PC-3 (cell line): ENCODE data around the gene RNF4. TPM values are rescaled to one million over a fixed set of nuclear protein-coding genes. Genes with fewer than 3 reads are reported as not detected.

Experiments used
- ATAC-seq: fragments of 200-7000 bp; cut with Tn5 transposase; 2 replicates; pipeline ENCODE4 v1.9.1; 2020; ENCODE audit warnings: mild to moderate bottlenecking, moderate library complexity
- BruUV-seq: library from RNA; stranded (reverse); fragments of 400-500 nt; replicated peaks from 2 replicates; lab custom pipeline; 2021; lab: Mats Ljungman, UMichigan
- CTCF ChIA-PET: fragments of 300-600 bp; sonication (Branson Sonifier 250); formaldehyde crosslinking; loops from one replicate; lab custom pipeline; 2022; ENCODE audit warnings: antibody characterized with exemption; lab: Charles Lee
- POLR2A ChIA-PET: fragments of 300-600 bp; sonication (Branson Sonifier 250); formaldehyde crosslinking; loops from one replicate; lab custom pipeline; 2022; ENCODE audit warnings: antibody characterized with exemption; ENCODE audit not compliant: unreplicated experiment; lab: Charles Lee
- DNase-seq: peaks from one replicate; pipeline ENCODE4 v3.0.0-alpha.2; 2015
- H2AFZ ChIP-seq: fragments of 300-600 bp; sonication (generic); 2 replicates; pipeline ENCODE4 v1.6.0; 2016; ENCODE audit warnings: antibody characterized with exemption, low read length
- H3F3A ChIP-seq: fragments of 300-600 bp; sonication (generic); one replicate; pipeline ENCODE4 v1.6.0; 2017; ENCODE audit warnings: antibody characterized with exemption, low read length, control low read depth, mild to moderate bottlenecking; ENCODE audit not compliant: unreplicated experiment
- H3K27ac ChIP-seq: fragments of 300-600 bp; sonication (generic); 2 replicates; pipeline ENCODE4 v1.5.1; 2016; ENCODE audit warnings: mild to moderate bottlenecking, low read length
- H3K27me3 ChIP-seq: fragments of 300-600 bp; sonication (generic); 2 replicates; pipeline ENCODE4 v1.6.1; 2016; ENCODE audit warnings: low read length, mixed read lengths
- H3K36me3 ChIP-seq: fragments of 300-600 bp; sonication (generic); 2 replicates; pipeline ENCODE4 v1.6.1; 2016; ENCODE audit warnings: low read depth, mixed run types, low read length, mixed read lengths
- H3K4me1 ChIP-seq: fragments of 300-600 bp; sonication (generic); 2 replicates; pipeline ENCODE4 v1.5.1; 2016; ENCODE audit warnings: low read length; ENCODE audit not compliant: insufficient read depth
- H3K4me2 ChIP-seq: fragments of 300-600 bp; sonication (generic); 2 replicates; pipeline ENCODE4 v1.6.0; 2016; ENCODE audit warnings: low read length
- H3K4me3 ChIP-seq: fragments of 300-600 bp; sonication (generic); 2 replicates; pipeline ENCODE4 v1.5.1; 2016; ENCODE audit warnings: mild to moderate bottlenecking, low read length, mixed read lengths
- H3K79me2 ChIP-seq: fragments of 300-600 bp; sonication (generic); 2 replicates; pipeline ENCODE4 v1.6.1; 2017; ENCODE audit warnings: low read length, mixed read lengths
- H3K9ac ChIP-seq: fragments of 300-600 bp; sonication (generic); 2 replicates; pipeline ENCODE4 v1.6.0; 2016; ENCODE audit warnings: mild to moderate bottlenecking, low read length
- H3K9me2 ChIP-seq: fragments of 300-600 bp; sonication (generic); replicated peaks from 2 replicates; pipeline ENCODE4 v1.6.1; 2016; ENCODE audit warnings: mixed run types, low read length, mixed read lengths
- H3K9me3 ChIP-seq: fragments of 300-600 bp; sonication (generic); 2 replicates; pipeline ENCODE4 v1.6.1; 2016; ENCODE audit warnings: low read length, mixed read lengths
- H4K20me1 ChIP-seq: fragments of 300-600 bp; sonication (generic); 2 replicates; pipeline ENCODE4 v1.6.1; 2016; ENCODE audit warnings: low read length, mixed read lengths
- EZH2 ChIP-seq: fragments of 300-600 bp; sonication (generic); IDR thresholded peaks from one replicate; pipeline ENCODE4 v1.6.1; 2017; ENCODE audit warnings: antibody characterized with exemption, mild to moderate bottlenecking, low read length; ENCODE audit not compliant: unreplicated experiment
- EZH2phosphoT487 ChIP-seq: fragments of 300-600 bp; sonication (generic); IDR thresholded peaks from 2 replicates; pipeline ENCODE4 v1.6.1; 2018; ENCODE audit warnings: mild to moderate bottlenecking, antibody characterized with exemption, low read length, borderline replicate concordance
- intact Hi-C: fragments of 100-400 bp; cut with micrococcal nuclease; formaldehyde crosslinking; loops from 2 replicates; pipeline ENCODE4 v1.9.0; 2023
- total RNA-seq: library from RNA; depleted of rRNA; stranded (reverse); fragments of >200 nt; gene quantifications from 2 replicates; pipeline ENCODE4 v1.2.3, GENCODE V29; 2014
- TF ChIP-seq, protein P1 (sequence below): fragments of 300-600 bp; sonication (generic); conservative IDR thresholded peaks from 2 replicates; pipeline ENCODE4 v1.5.1; 2017; ENCODE audit warnings: antibody characterized with exemption, low read depth, mild to moderate bottlenecking, low read length

The RNF4 gene
- total RNA-seq, 1 experiment from 2014 or later = 27.4 TPM

DNA sequence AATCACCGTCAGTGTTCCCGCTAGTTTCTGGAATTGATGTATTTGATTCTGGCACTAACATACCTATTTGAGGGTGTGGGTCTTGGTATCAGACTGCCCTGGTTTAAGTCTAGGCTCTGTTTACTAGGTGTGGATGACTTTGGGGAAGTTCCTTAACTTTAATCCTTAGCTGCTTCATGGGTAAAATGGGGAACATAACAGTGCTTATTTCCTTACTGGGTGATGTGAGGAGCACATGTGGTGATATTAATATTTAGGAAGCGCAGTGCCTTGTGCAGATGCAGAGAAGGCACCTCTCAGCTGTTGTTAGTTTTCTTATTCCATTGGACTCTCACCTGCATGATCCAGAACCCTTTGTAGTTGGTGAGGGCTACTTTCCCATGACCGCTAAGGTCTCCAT lies 17.1 kb downstream of the RNF4 start:
- TF ChIP-seq EZH2phosphoT487 (no peak), EZH2 (no peak)
- TF ChIP-seq, protein P1, sequence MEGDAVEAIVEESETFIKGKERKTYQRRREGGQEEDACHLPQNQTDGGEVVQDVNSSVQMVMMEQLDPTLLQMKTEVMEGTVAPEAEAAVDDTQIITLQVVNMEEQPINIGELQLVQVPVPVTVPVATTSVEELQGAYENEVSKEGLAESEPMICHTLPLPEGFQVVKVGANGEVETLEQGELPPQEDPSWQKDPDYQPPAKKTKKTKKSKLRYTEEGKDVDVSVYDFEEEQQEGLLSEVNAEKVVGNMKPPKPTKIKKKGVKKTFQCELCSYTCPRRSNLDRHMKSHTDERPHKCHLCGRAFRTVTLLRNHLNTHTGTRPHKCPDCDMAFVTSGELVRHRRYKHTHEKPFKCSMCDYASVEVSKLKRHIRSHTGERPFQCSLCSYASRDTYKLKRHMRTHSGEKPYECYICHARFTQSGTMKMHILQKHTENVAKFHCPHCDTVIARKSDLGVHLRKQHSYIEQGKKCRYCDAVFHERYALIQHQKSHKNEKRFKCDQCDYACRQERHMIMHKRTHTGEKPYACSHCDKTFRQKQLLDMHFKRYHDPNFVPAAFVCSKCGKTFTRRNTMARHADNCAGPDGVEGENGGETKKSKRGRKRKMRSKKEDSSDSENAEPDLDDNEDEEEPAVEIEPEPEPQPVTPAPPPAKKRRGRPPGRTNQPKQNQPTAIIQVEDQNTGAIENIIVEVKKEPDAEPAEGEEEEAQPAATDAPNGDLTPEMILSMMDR = no peak
- H3K4me1 ChIP-seq = no peaks in the 10 kb centered on the region
- no peak overlapping the region for H3K9ac ChIP-seq
- H3F3A ChIP-seq = no peaks in the 10 kb centered on the region
- H4K20me1 ChIP-seq = peaks cover 67% of the 10 kb centered on the region
- BruUV-seq = no TSS peak
- no peak overlapping the region for H3K4me3 ChIP-seq
- no peaks in the 10 kb centered on the region for H3K27me3 ChIP-seq
- POLR2A ChIA-PET = no interaction called here
- intact Hi-C loops = no loop called here
- no peaks in the 10 kb centered on the region for H3K9me3 ChIP-seq
- DNase-seq = no peak
- H3K9me2 ChIP-seq = no peaks in the 10 kb centered on the region
- H3K4me2 ChIP-seq = no peak overlapping the region
- peaks cover 12% of the 10 kb centered on the region for H3K36me3 ChIP-seq
- CTCF ChIA-PET = no interaction called here
- no peak overlapping the region for H2AFZ ChIP-seq
- no peak overlapping the region for H3K27ac ChIP-seq
- peaks cover 96% of the 10 kb centered on the region for H3K79me2 ChIP-seq
- no peak for ATAC-seq

DNA sequence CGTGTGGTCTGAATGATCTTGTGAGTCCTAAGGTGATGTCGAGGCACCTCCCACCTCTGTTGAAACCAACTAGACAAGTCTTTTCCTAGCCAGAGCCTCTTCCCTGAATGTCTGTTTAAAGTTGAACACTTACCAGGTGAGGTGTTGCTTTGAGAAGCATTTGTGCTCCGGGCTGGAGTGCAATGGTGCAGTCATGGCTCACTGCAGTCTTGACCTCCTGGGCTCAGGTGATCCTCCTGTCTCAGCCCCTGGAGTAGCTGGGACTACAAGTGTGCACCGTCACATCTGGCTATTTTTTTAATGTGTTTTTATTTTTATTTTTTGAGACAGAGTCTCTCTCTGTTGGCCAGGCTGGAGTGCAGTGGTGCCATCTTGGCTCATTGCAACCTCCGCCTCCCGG lies 18.1 kb downstream of the RNF4 start:
- TF ChIP-seq EZH2phosphoT487 (no peak), EZH2 (no peak)
- TF ChIP-seq, protein P1 = no peak
- no peak overlapping the region for H3K27ac ChIP-seq
- DNase-seq (no peak), ATAC-seq (no peak)
- no peak overlapping the region for H3K9ac ChIP-seq
- no peak overlapping the region for H2AFZ ChIP-seq
- H3K27me3 ChIP-seq = no peaks in the 10 kb centered on the region
- no TSS peak for BruUV-seq
- H3K36me3 ChIP-seq = peaks cover 19% of the 10 kb centered on the region
- intact Hi-C loops = no loop called here
- peaks cover 90% of the 10 kb centered on the region for H3K79me2 ChIP-seq
- H4K20me1 ChIP-seq = peaks cover 57% of the 10 kb centered on the region
- CTCF ChIA-PET = no interaction called here
- no peaks in the 10 kb centered on the region for H3K9me2 ChIP-seq
- H3K4me2 ChIP-seq = no peak overlapping the region
- POLR2A ChIA-PET = no interaction called here
- no peaks in the 10 kb centered on the region for H3F3A ChIP-seq
- H3K4me3 ChIP-seq = no peak overlapping the region
- no peaks in the 10 kb centered on the region for H3K9me3 ChIP-seq
- H3K4me1 ChIP-seq = no peaks in the 10 kb centered on the region

DNA sequence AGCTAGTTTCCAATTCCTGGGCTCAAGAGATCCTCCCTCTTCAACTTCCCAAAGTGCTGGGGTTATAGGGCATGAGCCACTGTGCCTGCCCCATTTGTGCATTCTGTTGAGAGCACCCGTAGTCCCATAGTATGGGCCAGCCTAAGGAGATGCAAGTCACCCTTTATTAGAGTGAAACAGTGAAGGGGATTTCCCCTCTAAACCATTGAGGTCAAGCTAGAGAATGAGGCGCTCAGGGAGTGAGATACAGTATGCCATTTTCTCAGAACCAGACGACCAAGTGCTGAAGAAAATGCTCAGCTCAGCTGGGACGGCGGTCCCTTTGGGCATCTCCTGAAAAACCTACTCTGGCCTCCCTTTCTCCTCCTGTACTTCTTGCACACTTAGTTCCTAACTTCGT lies 18.7 kb downstream of the RNF4 start:
- peaks cover 56% of the 10 kb centered on the region for H4K20me1 ChIP-seq
- H3K36me3 ChIP-seq = peaks cover 25% of the 10 kb centered on the region
- H3F3A ChIP-seq = no peaks in the 10 kb centered on the region
- no peaks in the 10 kb centered on the region for H3K9me3 ChIP-seq
- H3K9ac ChIP-seq = no peak overlapping the region
- no peak for ATAC-seq
- TF ChIP-seq EZH2 = no peak
- TF ChIP-seq, protein P1 = no peak
- TF ChIP-seq EZH2phosphoT487 = no peak
- DNase-seq = no peak
- H3K9me2 ChIP-seq = no peaks in the 10 kb centered on the region
- CTCF ChIA-PET = no interaction called here
- H2AFZ ChIP-seq = no peak overlapping the region
- BruUV-seq = no TSS peak
- no peak overlapping the region for H3K27ac ChIP-seq
- POLR2A ChIA-PET = no interaction called here
- H3K4me2 ChIP-seq = no peak overlapping the region
- H3K4me1 ChIP-seq = no peaks in the 10 kb centered on the region
- no peak overlapping the region for H3K4me3 ChIP-seq
- H3K79me2 ChIP-seq = peaks cover 90% of the 10 kb centered on the region
- no peaks in the 10 kb centered on the region for H3K27me3 ChIP-seq
- intact Hi-C loops = no loop called here
